8988T (cell line): Measurements from ENCODE around the gene SMIM26.
A peak's percentile ranks its signal among the peaks of the same experiment; 100 is the strongest.

Source experiments
- DNase-seq: peaks from one replicate; pipeline ENCODE4 v3.0.0; 2011

Gene SMIM26

DNA sequence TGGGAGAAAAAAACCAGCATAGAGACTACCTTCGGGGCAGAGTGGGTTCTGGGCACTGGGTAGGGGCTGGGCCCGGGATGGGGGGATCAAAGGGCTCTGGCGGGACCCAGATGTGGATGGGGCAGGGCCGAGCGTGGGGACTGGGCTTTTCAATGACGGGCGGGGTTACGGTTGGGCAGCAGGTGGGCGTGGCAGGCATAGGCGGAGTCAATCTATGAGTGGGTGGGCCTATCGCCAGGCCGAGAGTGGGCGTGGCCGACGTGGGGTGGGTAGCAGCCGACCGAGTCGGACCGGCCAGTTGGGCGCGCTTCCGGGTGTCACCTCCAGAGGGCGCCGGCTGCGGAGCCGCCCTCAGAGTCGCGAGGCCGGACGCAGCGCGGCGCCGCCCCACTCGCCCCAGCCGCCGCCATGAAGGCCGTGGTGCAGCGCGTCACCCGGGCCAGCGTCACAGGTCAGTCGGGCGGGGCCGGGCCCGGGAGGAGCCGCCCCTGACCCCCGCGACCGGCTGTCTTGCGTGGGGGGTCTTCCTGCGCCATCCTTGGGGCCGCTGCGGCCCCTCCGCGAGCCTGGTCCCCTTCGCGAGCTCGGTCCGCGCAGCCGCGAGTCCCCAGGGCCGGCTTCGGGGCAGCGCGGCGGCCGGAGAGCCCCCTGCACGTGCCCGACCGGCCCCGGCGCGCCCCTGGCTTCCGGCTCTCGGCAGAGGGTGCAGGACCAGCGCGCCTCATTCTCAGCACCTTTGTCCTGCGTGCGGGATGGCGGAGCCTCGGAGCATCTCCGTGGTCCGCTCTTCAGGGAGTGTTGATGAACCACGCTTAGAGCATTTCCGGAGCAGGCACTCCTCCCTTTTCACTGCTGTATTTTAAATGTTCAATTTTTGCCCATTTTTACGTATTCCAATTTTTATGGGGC lies 20.7 kb downstream of the SMIM26 start, which contains the start of gene DTD1:
DTD1 (plus strand) TSS at position 390 of the 909 bp plus-strand sequence; CDS start at position 409, 19 bp downstream.
- peak; percentile 72 for DNase-seq

DNA sequence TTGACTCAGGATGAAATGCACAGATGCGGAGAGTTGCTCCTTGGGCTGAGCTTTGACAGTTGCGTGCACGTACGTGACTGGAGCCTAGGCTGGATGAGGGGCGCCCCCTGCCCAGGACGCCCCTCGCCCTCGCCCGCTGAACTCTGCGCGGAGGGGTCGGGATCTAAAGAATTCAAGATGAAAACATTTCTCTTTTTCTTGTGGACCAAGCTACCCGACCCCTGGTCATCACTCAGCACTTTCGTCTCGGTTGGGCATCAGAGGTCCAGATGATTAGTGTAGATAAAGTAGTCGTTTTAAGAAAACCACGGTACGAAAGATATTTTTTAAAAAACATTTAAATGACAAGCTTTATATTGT lies 21.3 kb downstream of the SMIM26 start:
- DNase-seq, result no peak

DNA sequence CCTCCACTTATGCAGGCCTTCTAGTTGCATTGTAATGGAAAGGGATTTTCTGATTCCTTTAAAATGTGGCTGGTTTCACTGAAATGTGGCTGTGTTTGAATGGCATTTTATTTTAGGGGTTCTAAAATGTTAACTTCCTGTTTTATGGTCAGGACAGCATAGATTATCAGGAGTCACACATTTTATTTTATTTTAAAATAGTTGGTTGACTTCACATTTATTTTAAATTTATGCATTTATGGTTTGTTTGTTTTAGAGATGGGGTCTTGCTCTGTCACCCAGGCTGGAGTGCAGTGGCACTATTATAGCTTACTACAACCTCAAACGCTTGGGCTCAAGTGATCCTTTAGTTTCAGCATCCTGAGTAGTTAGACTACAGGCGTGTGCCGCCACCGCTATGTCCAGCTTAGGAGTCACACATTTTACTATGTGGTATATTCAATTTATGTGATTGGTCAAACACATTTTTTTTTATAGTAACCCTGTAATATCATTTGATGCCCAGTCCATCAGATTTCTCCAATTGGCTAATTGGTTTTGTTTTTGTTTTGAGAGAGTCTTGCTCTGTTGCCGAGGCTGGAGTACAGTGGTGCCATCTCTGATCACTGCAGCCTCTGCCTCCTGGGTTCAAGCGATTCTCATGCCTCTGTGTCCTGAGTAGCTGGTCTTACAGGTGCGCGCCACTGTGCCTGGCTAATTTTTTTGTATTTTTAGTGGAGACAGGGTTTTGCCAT lies 22.9 kb downstream of the SMIM26 start:
- DNase-seq, result no peak

DNA sequence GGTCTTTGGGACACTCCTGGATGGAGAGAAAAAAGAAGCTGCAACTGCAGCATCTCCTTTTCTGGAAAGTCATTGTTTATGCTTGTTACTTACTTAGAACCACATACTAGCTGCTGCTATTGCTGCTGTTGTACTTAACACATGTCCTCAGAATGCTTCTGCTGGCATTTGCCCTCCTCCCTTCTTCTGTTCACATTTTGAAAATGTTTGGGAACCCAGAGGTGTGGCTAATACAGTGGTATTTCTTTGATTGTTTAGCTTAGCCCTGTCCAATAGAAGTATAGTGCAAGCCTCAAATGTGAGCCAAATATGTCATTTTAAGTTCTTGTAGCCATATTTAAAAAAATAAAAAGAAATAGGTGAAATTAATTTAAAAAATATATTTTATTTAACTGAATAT lies 29.0 kb downstream of the SMIM26 start:
- DNase-seq, result no peak

DNA sequence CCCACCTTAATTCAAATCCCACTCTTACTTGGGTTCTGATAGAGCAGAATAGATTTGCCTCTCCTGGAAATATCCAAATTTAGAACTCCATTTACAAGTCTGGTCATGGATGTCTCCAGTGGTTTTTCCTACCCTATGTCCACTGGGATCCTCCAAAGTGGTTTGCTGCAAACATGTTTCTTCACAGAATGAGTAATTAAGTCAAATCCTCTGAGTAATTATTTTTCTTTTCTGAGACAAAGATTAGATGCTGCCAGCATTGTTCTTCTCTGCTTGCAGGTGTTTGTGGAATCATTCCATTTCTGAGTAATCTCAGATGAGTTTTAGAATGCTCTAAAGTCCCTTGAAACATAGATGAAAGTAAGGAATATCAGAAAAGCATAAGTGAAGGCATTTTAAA lies 42.5 kb downstream of the SMIM26 start:
- no peak for DNase-seq

DNA sequence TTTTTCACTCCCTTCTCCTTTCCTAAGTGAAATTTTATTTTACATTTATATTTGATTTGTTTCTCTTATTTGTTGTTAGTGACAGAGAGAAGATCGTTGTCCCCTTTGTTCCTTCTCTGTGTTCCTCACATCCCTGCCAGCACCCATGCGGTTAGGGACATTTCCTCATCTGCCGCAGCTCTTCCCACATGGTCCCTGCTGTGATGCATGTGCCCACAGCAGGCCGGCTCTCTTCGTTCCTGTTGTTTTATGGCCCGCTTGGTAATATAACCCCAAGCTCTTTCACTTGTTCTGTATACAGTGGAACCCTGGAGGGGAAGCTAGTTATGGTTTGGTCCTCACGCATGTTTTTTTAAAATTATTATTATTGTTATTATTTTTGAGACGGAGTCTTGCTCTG lies 44.3 kb downstream of the SMIM26 start:
- DNase-seq, result no peak

DNA sequence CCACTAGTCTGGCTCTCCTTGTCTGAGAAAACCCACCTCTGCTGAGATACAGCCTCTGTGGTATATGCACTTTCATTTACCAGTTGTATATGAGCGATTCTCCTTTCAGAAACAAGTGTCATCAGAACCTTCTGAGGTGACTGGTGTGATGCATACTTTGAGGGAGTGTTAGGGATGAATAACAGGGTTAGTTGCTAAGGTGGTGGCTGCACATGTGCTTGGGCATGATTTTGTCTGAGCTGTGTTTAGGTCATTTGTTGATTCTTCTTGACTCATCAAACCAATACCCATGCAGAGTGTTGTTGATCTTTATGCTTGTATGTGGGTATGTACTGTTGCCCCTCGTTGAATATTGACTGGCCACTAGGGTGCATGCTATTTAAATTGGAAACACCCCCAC lies 46.3 kb downstream of the SMIM26 start:
- DNase-seq, result no peak

DNA sequence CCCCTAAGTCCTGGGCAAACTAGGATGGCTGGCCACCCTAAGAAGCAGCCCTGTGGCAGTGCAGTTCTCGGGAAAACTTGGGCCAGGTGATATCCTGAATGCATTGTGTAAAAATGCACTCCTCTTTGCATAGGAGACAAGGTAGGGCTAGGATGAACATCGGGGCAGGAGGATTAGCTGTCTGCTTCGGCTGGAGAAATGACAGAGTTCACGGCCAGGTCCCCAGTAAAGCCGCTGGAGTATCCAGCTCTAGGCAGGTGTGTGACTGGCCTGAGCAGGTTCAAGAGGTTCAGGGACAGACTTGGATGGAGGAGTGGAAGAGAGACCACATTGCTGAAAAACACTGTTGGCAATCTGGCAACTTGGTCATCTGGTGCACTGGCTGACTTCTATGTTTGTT lies 47.0 kb downstream of the SMIM26 start:
- no peak for DNase-seq

DNA sequence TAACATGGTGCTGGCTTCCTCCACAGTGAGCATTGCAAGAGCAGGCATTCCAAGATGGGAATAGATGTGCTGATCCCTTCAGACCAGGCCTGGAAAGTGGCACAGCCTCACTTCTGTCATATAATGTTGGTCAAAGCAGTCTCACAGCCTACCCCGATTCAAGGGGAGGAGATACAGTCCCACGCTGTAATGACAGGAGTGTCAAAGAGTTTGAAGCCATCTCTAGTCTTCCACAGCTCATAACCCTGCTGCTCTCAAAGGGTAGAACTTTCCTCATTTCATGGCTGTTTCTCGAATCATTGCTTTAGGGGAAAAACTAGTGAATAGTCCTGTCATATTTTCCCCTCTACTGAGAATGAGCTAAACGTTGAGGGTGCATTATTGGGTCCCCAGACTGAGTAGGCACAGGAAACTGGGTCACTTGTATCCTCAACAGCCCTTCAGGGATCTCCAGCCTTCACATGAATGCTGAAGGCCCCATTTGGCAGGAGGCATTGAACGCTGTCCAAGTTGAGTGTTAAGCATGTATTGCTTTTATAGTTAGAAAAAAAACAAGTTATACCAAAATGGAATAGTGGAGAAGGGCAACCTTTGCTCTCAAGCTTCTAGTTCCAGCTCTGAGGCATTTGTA lies 47.9 kb downstream of the SMIM26 start:
- no peak for DNase-seq
